OCI-LY3 (cell line): Measurements from ENCODE around the gene HS3ST3A1.

Experiments
- H2AFZ ChIP-seq: fragments of 200-600, 300-600 bp; shearing (Covaris generic); 2 replicates; pipeline ENCODE4 v1.6.0; 2014; ENCODE audit warnings: antibody characterized with exemption, low read depth, low read length
- H3K27ac ChIP-seq: fragments of 200-600, 300-600 bp; sonication (generic); 2 replicates; pipeline ENCODE4 v1.5.1; 2014; ENCODE audit warnings: mild to moderate bottlenecking, low read length, moderate library complexity, mixed read lengths
- H3K27me3 ChIP-seq: fragments of 200-600, 300-600 bp; sonication (generic); 2 replicates; pipeline ENCODE4 v1.6.1; 2014; ENCODE audit warnings: low read depth, low read length, mixed read lengths
- H3K36me3 ChIP-seq: fragments of 200-600, 300-600 bp; sonication (generic); replicated peaks from 2 replicates; pipeline ENCODE3; 2014; ENCODE audit warnings: low read depth, low read length, mixed read lengths
- H3K4me1 ChIP-seq: fragments of 300-600, 200-600 bp; sonication (generic); 2 replicates; pipeline ENCODE4 v1.6.1; 2014; ENCODE audit warnings: low read length, mixed read lengths
- H3K4me2 ChIP-seq: fragments of 200-600, 300-600 bp; sonication (generic); 2 replicates; pipeline ENCODE4 v1.6.1; 2014; ENCODE audit warnings: low read length, mixed read lengths
- H3K4me3 ChIP-seq: fragments of 300-600, 200-600 bp; sonication (generic); 2 replicates; pipeline ENCODE4 v1.5.1; 2014; ENCODE audit warnings: antibody characterized with exemption, mild to moderate bottlenecking, low read length, moderate library complexity
- H3K79me2 ChIP-seq: fragments of 300-600, 200-600 bp; shearing (Covaris generic); 2 replicates; pipeline ENCODE4 v1.6.1; 2014; ENCODE audit warnings: mild to moderate bottlenecking, low read length, mixed read lengths
- H3K9ac ChIP-seq: fragments of 300-600, 200-600 bp; shearing (Covaris generic); 2 replicates; pipeline ENCODE4 v1.6.0; 2014; ENCODE audit warnings: mild to moderate bottlenecking, low read length, moderate library complexity
- H3K9me3 ChIP-seq: fragments of 200-600, 300-600 bp; shearing (Covaris generic); 2 replicates; pipeline ENCODE4 v1.6.1; 2014; ENCODE audit warnings: low read length, mixed read lengths; ENCODE audit not compliant: insufficient read depth
- H4K20me1 ChIP-seq: fragments of 200-600, 300-600 bp; sonication (generic); 2 replicates; pipeline ENCODE4 v1.6.1; 2016; ENCODE audit warnings: low read length, mixed read lengths; ENCODE audit not compliant: insufficient read depth
- CTCF ChIP-seq: fragments of 200-600, 300-600 bp; sonication (generic); IDR thresholded peaks from 2 replicates; pipeline ENCODE4 v1.5.1; 2014; ENCODE audit warnings: antibody characterized with exemption, low read length, low read depth
- EZH2phosphoT487 ChIP-seq: fragments of 200-600 bp; shearing (Covaris generic); IDR thresholded peaks from 2 replicates; pipeline ENCODE4 v1.6.1; 2018; ENCODE audit warnings: antibody characterized with exemption, mixed run types, low read depth

Gene HS3ST3A1

GRCh38 chr17:13478326-13478830 lies 123.4 kb downstream of the HS3ST3A1 start:
- no peaks in the 10 kb centered on the region for H3K79me2 ChIP-seq
- no peak overlapping the region for H3K4me2 ChIP-seq
- H3K4me3 ChIP-seq, result no peak overlapping the region
- no peaks in the 10 kb centered on the region for H3K36me3 ChIP-seq
- H3K9ac ChIP-seq, result no peak overlapping the region
- H3K9me3 ChIP-seq, result no peaks in the 10 kb centered on the region
- no peaks in the 10 kb centered on the region for H3K27me3 ChIP-seq
- H3K4me1 ChIP-seq, result no peaks in the 10 kb centered on the region
- H3K27ac ChIP-seq, result no peak overlapping the region
- TF ChIP-seq EZH2phosphoT487 (no peak), CTCF (no peak)
- no peak overlapping the region for H2AFZ ChIP-seq
- H4K20me1 ChIP-seq, result no peaks in the 10 kb centered on the region

DNA sequence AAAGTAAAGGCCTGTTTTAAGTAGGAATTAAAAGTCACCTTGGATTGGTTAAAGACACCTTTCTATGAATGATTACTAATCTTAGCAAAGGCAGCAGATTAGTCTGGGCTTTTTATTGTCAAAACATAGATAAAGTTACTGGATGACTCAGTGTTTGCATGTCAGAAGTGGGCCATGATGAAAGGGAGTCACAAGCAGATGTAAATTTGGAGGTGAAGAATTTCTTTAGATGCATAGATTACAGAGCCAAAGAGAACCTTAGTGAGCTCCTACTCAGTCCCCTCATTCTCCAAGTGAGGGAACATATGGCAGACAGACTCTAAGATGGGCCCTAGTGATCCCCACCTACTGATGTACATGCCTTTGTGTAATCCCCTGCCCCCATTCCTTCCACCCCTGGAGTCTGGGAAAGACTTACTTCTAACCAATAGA lies 124.5 kb downstream of the HS3ST3A1 start:
- no peak overlapping the region for H3K9ac ChIP-seq
- H3K27ac ChIP-seq, result no peak overlapping the region
- H2AFZ ChIP-seq, result no peak overlapping the region
- no peaks in the 10 kb centered on the region for H4K20me1 ChIP-seq
- no peak overlapping the region for H3K4me3 ChIP-seq
- TF ChIP-seq CTCF (no peak), EZH2phosphoT487 (no peak)
- H3K9me3 ChIP-seq, result no peaks in the 10 kb centered on the region
- no peak overlapping the region for H3K4me2 ChIP-seq
- H3K4me1 ChIP-seq, result no peaks in the 10 kb centered on the region
- no peaks in the 10 kb centered on the region for H3K79me2 ChIP-seq
- no peaks in the 10 kb centered on the region for H3K27me3 ChIP-seq
- H3K36me3 ChIP-seq, result no peaks in the 10 kb centered on the region

DNA sequence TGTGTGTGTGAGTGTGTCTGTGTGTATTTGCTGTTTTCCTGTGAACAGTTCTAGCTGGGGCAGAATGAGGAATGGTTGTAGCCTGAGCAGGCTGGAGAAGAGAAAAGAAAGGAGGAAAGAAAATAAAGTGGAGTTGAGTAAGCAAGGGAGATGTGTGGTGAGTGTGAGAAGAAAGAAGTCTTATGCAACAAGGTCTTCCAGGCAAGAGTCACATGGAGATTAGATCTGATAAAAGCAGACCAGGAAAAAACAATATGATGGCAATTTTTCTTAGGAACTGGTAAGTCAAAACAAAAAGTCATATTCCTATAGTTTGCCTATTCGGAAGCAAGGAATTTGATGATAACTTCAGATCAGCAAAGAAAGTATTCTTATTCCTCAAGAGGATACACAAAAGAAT lies 125.0 kb downstream of the HS3ST3A1 start:
- Histone ChIP-seq H3K9ac (no peak overlapping the region), H3K27ac (no peak overlapping the region), H3K4me1 (no peaks in the 10 kb centered on the region), H3K4me2 (no peak overlapping the region), H3K27me3 (no peaks in the 10 kb centered on the region), H3K9me3 (no peaks in the 10 kb centered on the region), H3K4me3 (no peak overlapping the region), H2AFZ (no peak overlapping the region), H3K79me2 (no peaks in the 10 kb centered on the region), H4K20me1 (no peaks in the 10 kb centered on the region), H3K36me3 (no peaks in the 10 kb centered on the region)
- no peak for TF ChIP-seq CTCF
- TF ChIP-seq EZH2phosphoT487, result no peak

- Histone ChIP-seq H3K4me1 (no peaks in the 10 kb centered on the region), H2AFZ (no peak overlapping the region), H3K27ac (no peak overlapping the region), H3K4me3 (no peak overlapping the region), H4K20me1 (no peaks in the 10 kb centered on the region), H3K4me2 (no peak overlapping the region), H3K27me3 (no peaks in the 10 kb centered on the region), H3K79me2 (no peaks in the 10 kb centered on the region), H3K9me3 (no peaks in the 10 kb centered on the region), H3K36me3 (no peaks in the 10 kb centered on the region), H3K9ac (no peak overlapping the region)
- TF ChIP-seq CTCF (no peak), EZH2phosphoT487 (no peak)
These were observed 126.0 kb downstream of the HS3ST3A1 start for GRCh38 chr17:13475574-13476223.
